Colonic mucosa (tissue), 4 donors: Measurements from ENCODE around the gene FCHSD1. TPM values are rescaled to one million over a fixed set of nuclear protein-coding genes. Genes with fewer than 3 reads are reported as not detected.

Source experiments
- DNase-seq: peaks from one replicate; pipeline ENCODE4 v3.0.0-alpha.2; 2020
- H3K27ac ChIP-seq: fragments of 200-600 bp; one replicate; pipeline ENCODE4 v1.8.0; 2021
- H3K27me3 ChIP-seq: fragments of 200-600 bp; one replicate; pipeline ENCODE4 v1.8.0; 2021
- H3K36me3 ChIP-seq: fragments of 200-600 bp; one replicate; pipeline ENCODE4 v1.8.0; 2021
- H3K4me1 ChIP-seq: fragments of 200-600 bp; one replicate; pipeline ENCODE4 v1.8.0; 2021; ENCODE audit warnings: mild to moderate bottlenecking
- H3K4me3 ChIP-seq: fragments of 200-600 bp; one replicate; pipeline ENCODE4 v1.8.0; 2021
- H3K9ac ChIP-seq, 2 donors: one replicate each; pipeline ENCODE4 v1.7.0; 2013; ENCODE audit warnings: control low read depth in 2 of 2, low read depth in 2 of 2, low read length in 2 of 2
- H3K9me3 ChIP-seq: fragments of 200-600 bp; one replicate; pipeline ENCODE4 v1.8.0; 2021
- CTCF ChIP-seq: fragments of 200-600 bp; IDR thresholded peaks from one replicate; pipeline ENCODE4 v1.8.0; 2022; ENCODE audit warnings: antibody characterized with exemption, mild to moderate bottlenecking
- intact Hi-C: fragments of 100-400 bp; cut with DNase I; formaldehyde crosslinking; loops from one replicate; pipeline ENCODE4 v1.14.1; 2022
- total RNA-seq, 2 donors: library from RNA; stranded (reverse); fragmentation: NEBNext Ultra II Directional in 1 of 2; extraction: Animal tissue kit (Norgen Biotek cat#: 25700) in 1 of 2; gene quantifications; one replicate each; pipeline ENCODE4 v1.2.1, GENCODE V29; 2021
- donor health status: healthy.
- donor health status: DM: no; HTN: no; CAD: no.
- donor health status: DM: no; HTN: no; CAD: no.

The FCHSD1 gene
- total RNA-seq, 2 donors from 2014 or later: 14.1 to 15.4 TPM

GRCh38 chr5:141623186-141623585 is 28.0 kb downstream of the FCHSD1 start:
- H3K36me3 ChIP-seq: peaks cover 9% of the 10 kb centered on the region
- no peak for DNase-seq
- H3K27me3 ChIP-seq: no peaks in the 10 kb centered on the region
- no peak overlapping the region for H3K9ac ChIP-seq
- H3K4me1 ChIP-seq: no peaks in the 10 kb centered on the region
- H3K4me3 ChIP-seq: no peak overlapping the region
- no peak overlapping the region for H3K27ac ChIP-seq
- intact Hi-C loops: no loop called here
- no peak for TF ChIP-seq CTCF
- H3K9me3 ChIP-seq: no peaks in the 10 kb centered on the region

GRCh38 chr5:141618804-141619554 is 32.2 kb downstream of the FCHSD1 start, which contains the start of gene DIAPH1:
TSS of gene DIAPH1 (minus strand) at chr5:141619000. CDS start at chr5:141618914, 86 bp downstream.
- intact Hi-C loops: loop anchor here (1.0 kb wide), 1 partner anchor 26 kb away; no protein-coding TSS in a partner anchor
- DNase-seq: peak; percentile 98

GRCh38 chr5:141618030-141618803 is 33.0 kb downstream of the FCHSD1 start:
- intact Hi-C loops: no loop called here
- peaks cover 9% of the 10 kb centered on the region for H3K36me3 ChIP-seq
- no peaks in the 10 kb centered on the region for H3K4me1 ChIP-seq

More at GRCh38 chr5:141618804-141619554, 32.2 kb downstream of the FCHSD1 start, which contains the start of gene DIAPH1:
- H3K9me3 ChIP-seq: no peaks in the 10 kb centered on the region
- H3K27me3 ChIP-seq: no peaks in the 10 kb centered on the region
- H3K36me3 ChIP-seq: peaks cover 9% of the 10 kb centered on the region
- peak within 1 kb of the TSS; percentile 73 to 87 for H3K9ac ChIP-seq
- peak; percentile 95 for TF ChIP-seq CTCF
- peak within 1 kb of the TSS; percentile 94 for H3K4me3 ChIP-seq
- no peaks in the 10 kb centered on the region for H3K4me1 ChIP-seq
- H3K27ac ChIP-seq: peak within 1 kb of the TSS; percentile 96

GRCh38 chr5:141617682-141618029 is 33.6 kb downstream of the FCHSD1 start:
- Histone ChIP-seq H3K27me3 (no peaks in the 10 kb centered on the region), H3K9me3 (no peaks in the 10 kb centered on the region), H3K36me3 (peaks cover 9% of the 10 kb centered on the region), H3K9ac (peak overlapping the region; percentile 73 to 87), H3K4me1 (no peaks in the 10 kb centered on the region), H3K27ac (peak overlapping the region; percentile 96), H3K4me3 (peak overlapping the region; percentile 94)
- intact Hi-C loops: no loop called here
- TF ChIP-seq CTCF: no peak
- peak; percentile 24 for DNase-seq

More at GRCh38 chr5:141618030-141618803, 33.0 kb downstream of the FCHSD1 start:
- H3K4me3 ChIP-seq: peak overlapping the region; percentile 94
- no peak for TF ChIP-seq CTCF
- H3K27me3 ChIP-seq: no peaks in the 10 kb centered on the region
- H3K9ac ChIP-seq: peak overlapping the region; percentile 73 to 87
- H3K27ac ChIP-seq: peak overlapping the region; percentile 96
- peak; percentile 81 for DNase-seq
- no peaks in the 10 kb centered on the region for H3K9me3 ChIP-seq

GRCh38 chr5:141617128-141617527 is 34.1 kb downstream of the FCHSD1 start:
- Histone ChIP-seq H3K9me3 (no peaks in the 10 kb centered on the region), H3K27ac (peak overlapping the region; percentile 96), H3K36me3 (peaks cover 9% of the 10 kb centered on the region), H3K9ac (peak overlapping the region in 1 of 2 donors; percentile 73), H3K4me1 (no peaks in the 10 kb centered on the region), H3K27me3 (no peaks in the 10 kb centered on the region), H3K4me3 (peak overlapping the region; percentile 94)
- intact Hi-C loops: no loop called here
- TF ChIP-seq CTCF: no peak
- no peak for DNase-seq
